Activated naive CD4-positive, alpha-beta T cell treated with anti-CD3 and anti-CD28 coated beads for 36 hours (primary cell): Measurements from ENCODE around the gene TMEM86B. TPM values are rescaled to one million over a fixed set of nuclear protein-coding genes. Genes with fewer than 3 reads are reported as not detected.

Source experiments
- CTCF ChIA-PET: fragments of 350-600 bp; sonication (Branson Sonifier 250); formaldehyde crosslinking; loops from one replicate; lab custom pipeline; 2021; ENCODE audit warnings: antibody characterized with exemption; lab: Charles Lee
- DNase-seq: peaks from one replicate; pipeline ENCODE4 v3.0.0-alpha.2; 2020
- H3K27ac Mint-ChIP-seq: one replicate; pipeline ENCODE4 v1.8.0; 2021; ENCODE audit warnings: mild to moderate bottlenecking, mixed read lengths
- H3K27me3 Mint-ChIP-seq: one replicate; pipeline ENCODE4 v1.8.0; 2021; ENCODE audit warnings: low read depth, mixed read lengths
- H3K36me3 Mint-ChIP-seq: one replicate; pipeline ENCODE4 v1.8.0; 2021; ENCODE audit warnings: low read depth, mixed read lengths
- H3K4me1 Mint-ChIP-seq: one replicate; pipeline ENCODE4 v1.8.0; 2021; ENCODE audit warnings: low read depth, mixed read lengths
- H3K4me3 Mint-ChIP-seq: one replicate; pipeline ENCODE4 v1.8.0; 2021; ENCODE audit warnings: mild to moderate bottlenecking, moderate library complexity, mixed read lengths
- H3K9me3 Mint-ChIP-seq: one replicate; pipeline ENCODE4 v1.8.0; 2021; ENCODE audit warnings: mixed read lengths
- intact Hi-C: fragments of 100-400 bp; cut with micrococcal nuclease; formaldehyde crosslinking; loops from one replicate; pipeline ENCODE4 v1.15.1; 2023
- total RNA-seq, 2 experiments: library from RNA; stranded (reverse); gene quantifications; one replicate each; pipeline ENCODE4 v1.2.3, GENCODE V29; 2021

The TMEM86B gene
- 1 to 10 TPM; 6.1 to 6.8 TPM for total RNA-seq

- Mint-ChIP-seq H3K27ac (peak within 1 kb of the TSS; percentile 37), H3K4me1 (no peaks in the 10 kb centered on the region), H3K9me3 (no peaks in the 10 kb centered on the region), H3K4me3 (no peak within 1 kb of the TSS), H3K27me3 (no peaks in the 10 kb centered on the region), H3K36me3 (peaks cover 21% of the 10 kb centered on the region)
- intact Hi-C loops: no loop called here
- CTCF ChIA-PET: no interaction called here
- no peak for DNase-seq
These were observed at the start of gene TMEM86B for GRCh38 chr19:55228403-55229031. TSS of gene TMEM86B (minus strand) at chr19:55228763. CDS start at chr19:55228741, 22 bp downstream.

GRCh38 chr19:55277494-55277893 is 48.9 kb upstream of the TMEM86B start:
- H3K4me1 Mint-ChIP-seq: peaks cover 23% of the 10 kb centered on the region
- no peaks in the 10 kb centered on the region for H3K27me3 Mint-ChIP-seq
- H3K9me3 Mint-ChIP-seq: no peaks in the 10 kb centered on the region
- no peak overlapping the region for H3K27ac Mint-ChIP-seq
- peaks cover 12% of the 10 kb centered on the region for H3K36me3 Mint-ChIP-seq
- intact Hi-C loops: no loop called here
- DNase-seq: no peak
- H3K4me3 Mint-ChIP-seq: peak overlapping the region; percentile 17
- CTCF ChIA-PET: no interaction called here

DNA sequence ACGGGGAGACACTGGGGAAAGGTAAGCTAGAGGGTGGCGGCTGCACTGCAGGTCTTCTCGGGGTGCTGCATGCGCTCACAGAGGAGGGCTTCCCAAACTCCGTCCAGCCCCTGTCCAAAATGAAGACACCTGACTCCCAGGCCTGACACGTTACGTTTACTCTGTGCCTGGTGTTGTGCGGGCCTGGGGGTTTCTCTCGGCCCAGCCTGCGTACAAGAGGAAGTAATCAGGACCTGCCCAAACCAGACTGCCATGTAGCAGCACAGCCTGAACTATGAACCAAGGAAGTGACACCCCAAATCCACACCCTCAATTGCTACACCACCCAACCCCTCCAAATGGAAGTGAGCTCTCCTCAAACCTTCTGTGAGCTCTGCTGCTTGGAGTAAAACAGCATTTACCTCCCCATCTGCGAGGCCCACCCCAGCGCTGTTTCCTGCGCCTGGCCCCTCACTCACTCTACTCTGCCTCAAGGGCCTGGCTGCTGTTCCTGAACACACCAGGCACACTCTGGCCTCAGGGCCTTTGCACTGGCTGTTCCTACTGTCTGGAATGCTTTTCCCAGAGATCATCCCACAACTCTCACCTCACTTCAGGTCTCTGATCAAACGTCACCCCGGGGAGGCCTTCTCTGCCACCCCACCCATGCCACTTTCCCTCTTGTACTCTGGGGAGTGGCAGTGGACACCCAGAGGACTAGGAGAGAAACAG is 48.3 kb upstream of the TMEM86B start:
- Mint-ChIP-seq H3K4me1 (peaks cover 23% of the 10 kb centered on the region), H3K9me3 (no peaks in the 10 kb centered on the region), H3K4me3 (peak overlapping the region; percentile 17), H3K27me3 (no peaks in the 10 kb centered on the region), H3K27ac (no peak overlapping the region), H3K36me3 (peaks cover 17% of the 10 kb centered on the region)
- intact Hi-C loops: no loop called here
- DNase-seq: no peak
- CTCF ChIA-PET: no interaction called here

DNA sequence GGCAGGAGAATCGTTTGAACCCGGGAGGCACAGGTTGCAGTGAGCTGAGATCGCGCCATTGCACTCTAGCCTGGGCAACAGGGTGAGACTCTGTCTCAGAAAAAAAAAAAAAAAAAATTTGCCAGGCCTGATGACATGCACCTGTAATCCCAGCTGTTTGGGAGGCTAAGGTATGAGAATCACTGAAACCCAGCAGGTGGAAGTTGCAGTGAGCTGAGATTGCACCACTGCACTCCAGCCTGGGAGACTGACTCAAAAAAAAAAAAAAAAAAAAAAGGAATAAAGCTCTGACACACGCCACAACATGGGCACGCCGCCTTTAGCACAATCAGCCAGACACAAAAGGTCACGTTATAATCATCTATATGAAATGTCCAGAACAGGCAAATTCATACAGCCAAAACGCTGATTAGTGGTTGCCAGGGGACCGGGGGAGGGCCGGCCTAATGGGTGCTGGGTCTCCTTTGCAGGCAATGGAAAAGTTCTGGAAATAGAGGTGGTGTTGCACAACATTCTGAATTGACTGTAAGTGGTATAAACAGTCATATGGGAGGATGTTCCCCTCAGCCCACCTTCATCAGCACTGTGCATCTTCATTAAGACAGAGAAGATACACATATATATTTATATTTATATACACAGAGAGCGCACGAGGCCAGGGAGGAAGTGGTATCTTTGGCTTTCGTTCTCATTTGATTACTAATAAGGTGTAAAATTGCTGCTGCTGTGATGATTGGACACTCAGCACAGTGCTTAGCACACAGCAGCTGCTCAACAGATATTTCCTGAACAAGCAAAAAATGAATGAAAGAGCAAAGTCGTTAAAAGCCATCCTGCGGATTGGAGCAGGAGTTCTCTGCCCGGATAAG is 47.5 kb upstream of the TMEM86B start:
- intact Hi-C loops: no loop called here
- CTCF ChIA-PET: interaction anchor here (0.6 kb wide), 1 partner anchor 15 kb away, joined by 9 read pairs; no protein-coding TSS in a partner anchor
- peaks cover 17% of the 10 kb centered on the region for H3K36me3 Mint-ChIP-seq
- H3K4me3 Mint-ChIP-seq: no peak overlapping the region
- no peaks in the 10 kb centered on the region for H3K9me3 Mint-ChIP-seq
- DNase-seq: no peak
- H3K27me3 Mint-ChIP-seq: no peaks in the 10 kb centered on the region
- H3K27ac Mint-ChIP-seq: no peak overlapping the region
- H3K4me1 Mint-ChIP-seq: peaks cover 19% of the 10 kb centered on the region

- Mint-ChIP-seq H3K36me3 (peaks cover 22% of the 10 kb centered on the region), H3K9me3 (no peaks in the 10 kb centered on the region), H3K4me1 (peaks cover 3% of the 10 kb centered on the region), H3K4me3 (no peak overlapping the region), H3K27me3 (no peaks in the 10 kb centered on the region), H3K27ac (no peak overlapping the region)
- CTCF ChIA-PET: no interaction called here
- DNase-seq: no peak
- intact Hi-C loops: no loop called here
These were observed 45.6 kb upstream of the TMEM86B start for GRCh38 chr19:55273978-55274707.

- Mint-ChIP-seq H3K27me3 (no peaks in the 10 kb centered on the region), H3K9me3 (no peaks in the 10 kb centered on the region), H3K4me3 (no peak overlapping the region), H3K4me1 (no peaks in the 10 kb centered on the region), H3K36me3 (peaks cover 24% of the 10 kb centered on the region), H3K27ac (no peak overlapping the region)
- no peak for DNase-seq
- intact Hi-C loops: no loop called here
- CTCF ChIA-PET: no interaction called here
These were observed 43.6 kb upstream of the TMEM86B start for GRCh38 chr19:55272142-55272541.

GRCh38 chr19:55270172-55270942 is 41.8 kb upstream of the TMEM86B start:
- Mint-ChIP-seq H3K4me1 (no peaks in the 10 kb centered on the region), H3K9me3 (peaks cover 4% of the 10 kb centered on the region), H3K4me3 (no peak overlapping the region), H3K27me3 (no peaks in the 10 kb centered on the region), H3K27ac (no peak overlapping the region), H3K36me3 (peaks cover 30% of the 10 kb centered on the region)
- intact Hi-C loops: no loop called here
- CTCF ChIA-PET: interaction anchor here (0.8 kb wide), 1 partner anchor 31 kb away, joined by 3 read pairs; no protein-coding TSS in a partner anchor
- DNase-seq: no peak

- intact Hi-C loops: no loop called here
- DNase-seq: no peak
- Mint-ChIP-seq H3K9me3 (peaks cover 4% of the 10 kb centered on the region), H3K4me1 (no peaks in the 10 kb centered on the region), H3K4me3 (no peak overlapping the region), H3K27me3 (no peaks in the 10 kb centered on the region), H3K27ac (no peak overlapping the region), H3K36me3 (peaks cover 30% of the 10 kb centered on the region)
- CTCF ChIA-PET: no interaction called here
These were observed 40.7 kb upstream of the TMEM86B start for GRCh38 chr19:55269299-55269698.

GRCh38 chr19:55266840-55267239 is 38.3 kb upstream of the TMEM86B start:
- Mint-ChIP-seq H3K27me3 (no peaks in the 10 kb centered on the region), H3K9me3 (peaks cover 4% of the 10 kb centered on the region), H3K27ac (no peak overlapping the region), H3K36me3 (peaks cover 30% of the 10 kb centered on the region), H3K4me1 (no peaks in the 10 kb centered on the region), H3K4me3 (no peak overlapping the region)
- DNase-seq: no peak
- intact Hi-C loops: no loop called here
- CTCF ChIA-PET: interaction anchor here (0.6 kb wide), 1 partner anchor 113 kb away, joined by 4 read pairs; no protein-coding TSS in a partner anchor

DNA sequence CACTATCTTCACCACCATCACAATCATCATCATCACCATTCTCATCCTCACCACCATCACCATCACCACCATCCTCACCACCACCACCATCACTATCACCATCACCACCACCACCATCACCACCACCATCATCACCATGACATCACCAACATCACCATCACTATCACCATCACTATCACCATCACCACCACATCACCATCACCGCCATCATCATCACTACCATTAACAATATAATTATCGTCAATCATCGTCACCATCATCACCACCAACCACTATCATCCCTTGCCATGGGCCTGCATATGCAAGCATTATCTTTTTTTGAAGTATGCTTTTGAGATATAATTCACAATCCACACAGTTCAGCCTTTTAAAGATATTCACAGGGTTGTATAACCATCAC is 37.8 kb upstream of the TMEM86B start:
- H3K4me1 Mint-ChIP-seq: no peaks in the 10 kb centered on the region
- no peak for DNase-seq
- intact Hi-C loops: no loop called here
- CTCF ChIA-PET: no interaction called here
- peaks cover 30% of the 10 kb centered on the region for H3K36me3 Mint-ChIP-seq
- H3K4me3 Mint-ChIP-seq: no peak overlapping the region
- H3K27ac Mint-ChIP-seq: no peak overlapping the region
- H3K27me3 Mint-ChIP-seq: no peaks in the 10 kb centered on the region
- peaks cover 4% of the 10 kb centered on the region for H3K9me3 Mint-ChIP-seq

- CTCF ChIA-PET: no interaction called here
- Mint-ChIP-seq H3K36me3 (peaks cover 29% of the 10 kb centered on the region), H3K27ac (no peak overlapping the region)
These were observed 37.3 kb upstream of the TMEM86B start for GRCh38 chr19:55265723-55266386.

More at GRCh38 chr19:55265723-55266386, 37.3 kb upstream of the TMEM86B start:
- Mint-ChIP-seq H3K9me3 (peaks cover 4% of the 10 kb centered on the region), H3K4me1 (no peaks in the 10 kb centered on the region), H3K4me3 (no peak overlapping the region), H3K27me3 (no peaks in the 10 kb centered on the region)
- no peak for DNase-seq
- intact Hi-C loops: no loop called here
